ENCODE results near the gene KLHL29.

KLHL29 gene

DNA sequence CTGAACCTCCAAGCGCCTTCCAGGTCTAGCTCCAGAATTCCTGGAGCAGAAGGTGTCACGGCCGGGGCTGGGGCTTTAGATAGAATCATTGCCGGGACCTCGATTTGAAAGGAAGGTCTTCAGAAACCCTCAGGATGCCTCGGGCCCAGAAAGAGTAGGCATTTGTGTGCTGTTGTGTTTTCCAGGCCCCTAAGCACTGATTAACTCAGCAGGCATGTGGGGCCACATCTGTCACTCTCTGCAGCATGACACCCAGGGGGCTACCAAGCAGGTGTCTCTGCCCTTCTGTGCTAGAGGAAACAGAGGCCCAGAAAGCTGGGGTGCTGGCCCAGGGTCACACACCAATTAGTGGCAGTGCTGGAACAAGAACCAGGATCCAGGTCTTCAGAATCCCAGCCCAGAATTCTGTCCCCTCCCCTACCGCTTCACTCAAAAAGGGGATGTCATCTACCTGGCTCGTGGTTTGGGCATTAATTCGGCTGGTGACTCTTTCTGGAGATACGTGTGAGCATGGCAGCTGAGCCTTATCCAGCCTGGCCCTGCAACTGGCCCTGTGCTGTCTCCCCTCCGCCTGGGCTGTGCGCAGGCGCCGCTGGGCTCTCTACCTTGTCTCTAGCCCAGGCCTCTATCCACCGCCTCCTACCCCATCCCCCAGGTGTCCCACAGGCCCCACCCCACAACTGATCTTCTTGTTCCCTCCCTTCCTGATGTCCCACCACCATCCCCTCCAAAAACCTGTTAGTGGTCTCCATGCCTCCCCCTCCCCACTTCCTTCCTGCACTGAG lies 296.6 kb downstream of the KLHL29 start:
- no peak for DNase-seq (ENCODE audit: low read depth in 2 of 2)

DNA sequence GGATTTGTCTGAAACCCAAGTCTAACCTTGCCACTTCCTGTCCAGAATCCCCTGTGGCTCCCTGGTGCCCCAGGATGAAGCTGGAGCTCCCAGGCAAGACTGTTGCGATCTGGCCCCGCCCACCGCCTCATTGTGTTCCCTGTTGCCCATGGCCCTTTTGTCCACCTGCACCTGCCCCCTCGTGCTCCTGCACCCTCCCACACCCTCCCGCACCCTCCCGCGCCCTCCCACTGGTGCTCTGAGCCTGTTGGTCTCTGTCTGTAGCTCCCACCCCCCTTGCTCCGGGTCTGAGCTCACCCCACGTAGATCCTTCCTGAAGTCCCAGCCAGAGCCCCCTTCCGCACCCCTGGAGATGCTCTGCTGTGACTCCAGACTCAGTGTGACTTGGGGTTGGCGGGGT lies 297.5 kb downstream of the KLHL29 start:
- no peak for DNase-seq (ENCODE audit: low read depth in 2 of 2)

- DNase-seq (ENCODE audit: low read depth in 2 of 2): no peak
Observed at GRCh38 chr2:23683001-23683400, 298.0 kb downstream of the KLHL29 start.

- no peak for DNase-seq (ENCODE audit: low read depth in 2 of 2)
Observed at GRCh38 chr2:23684395-23685176, 299.6 kb downstream of the KLHL29 start.

DNA sequence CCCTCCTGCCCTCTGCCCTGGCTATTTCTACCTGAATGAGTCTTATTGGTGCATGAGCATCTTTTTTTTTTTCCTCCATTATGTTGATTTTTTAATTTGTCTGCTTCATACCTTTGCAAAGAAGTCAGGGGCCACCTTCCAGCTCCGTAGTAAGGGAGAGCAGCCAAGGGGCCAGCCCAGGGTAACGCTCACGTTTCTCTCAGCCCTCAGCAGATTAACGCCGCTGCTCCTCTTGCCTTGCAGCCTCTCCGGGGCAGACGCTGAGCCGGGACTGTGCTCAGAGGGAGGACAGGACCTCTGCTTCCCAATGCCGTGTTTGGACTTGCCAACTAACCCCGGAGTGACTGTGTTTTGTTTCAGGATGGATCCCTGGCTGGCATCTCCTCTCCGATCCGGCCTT lies 300.2 kb downstream of the KLHL29 start:
- DNase-seq (ENCODE audit: low read depth in 2 of 2): no peak

GRCh38 chr2:23685706-23686105 lies 300.7 kb downstream of the KLHL29 start:
- DNase-seq (ENCODE audit: low read depth in 2 of 2): no peak

- no peak for DNase-seq (ENCODE audit: low read depth in 2 of 2)
Observed at GRCh38 chr2:23686405-23687029, 301.5 kb downstream of the KLHL29 start.

- no peak for DNase-seq (ENCODE audit: low read depth in 2 of 2)
Observed at GRCh38 chr2:23687214-23687613, 302.2 kb downstream of the KLHL29 start.

DNA sequence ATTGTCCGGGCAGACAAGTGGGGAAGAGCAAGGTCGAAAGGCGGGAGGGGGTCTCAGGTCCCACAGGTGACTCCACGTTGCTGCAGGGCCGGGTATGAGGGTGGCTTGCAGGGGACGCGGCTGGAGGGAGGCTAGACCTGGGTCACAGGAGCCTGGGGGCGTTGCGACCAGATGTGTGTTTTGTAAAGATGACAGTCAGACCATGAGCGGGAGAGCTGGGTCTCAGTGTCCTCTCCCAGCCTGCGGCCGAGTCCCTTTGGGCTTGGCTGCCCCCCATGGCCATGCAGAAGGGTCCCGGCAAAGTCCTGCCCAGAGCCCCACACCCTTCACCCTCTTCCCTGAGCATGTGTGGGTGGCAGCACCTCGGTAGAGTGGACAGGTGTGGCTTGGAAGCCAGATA lies 302.7 kb downstream of the KLHL29 start:
- DNase-seq (ENCODE audit: low read depth in 2 of 2): no peak

DNA sequence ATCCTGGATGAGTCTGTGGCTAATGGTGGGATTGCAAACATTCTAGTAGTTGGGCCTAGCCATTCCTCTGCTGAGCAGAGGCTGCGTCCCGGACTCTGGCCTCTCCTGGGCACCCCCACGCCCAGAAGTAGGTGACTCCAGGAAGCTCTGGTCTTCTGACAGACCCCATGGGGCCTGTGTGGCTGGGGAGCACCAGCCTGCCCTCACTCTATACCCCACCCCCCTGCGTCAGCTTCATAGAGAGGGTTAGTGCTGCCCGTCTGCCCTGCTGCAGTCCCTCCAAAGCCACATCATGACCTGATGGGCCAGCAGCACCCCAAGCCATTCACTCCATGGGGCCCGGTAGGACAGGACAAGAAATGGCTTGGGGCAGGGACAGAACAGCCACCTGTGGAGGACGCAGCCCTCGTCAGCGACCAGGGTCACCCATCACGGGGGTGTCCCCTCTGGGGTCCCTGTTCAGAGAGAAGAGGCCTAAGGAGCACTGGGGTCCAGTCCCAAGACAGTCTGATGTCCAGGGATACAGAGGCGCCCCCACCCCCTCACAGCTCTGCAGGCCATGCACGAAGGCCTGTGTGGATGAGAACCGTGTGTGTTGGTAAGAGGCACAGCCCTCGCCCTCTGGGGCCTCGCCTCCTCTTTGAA lies 303.6 kb downstream of the KLHL29 start:
- DNase-seq (ENCODE audit: low read depth in 2 of 2): no peak

DNA sequence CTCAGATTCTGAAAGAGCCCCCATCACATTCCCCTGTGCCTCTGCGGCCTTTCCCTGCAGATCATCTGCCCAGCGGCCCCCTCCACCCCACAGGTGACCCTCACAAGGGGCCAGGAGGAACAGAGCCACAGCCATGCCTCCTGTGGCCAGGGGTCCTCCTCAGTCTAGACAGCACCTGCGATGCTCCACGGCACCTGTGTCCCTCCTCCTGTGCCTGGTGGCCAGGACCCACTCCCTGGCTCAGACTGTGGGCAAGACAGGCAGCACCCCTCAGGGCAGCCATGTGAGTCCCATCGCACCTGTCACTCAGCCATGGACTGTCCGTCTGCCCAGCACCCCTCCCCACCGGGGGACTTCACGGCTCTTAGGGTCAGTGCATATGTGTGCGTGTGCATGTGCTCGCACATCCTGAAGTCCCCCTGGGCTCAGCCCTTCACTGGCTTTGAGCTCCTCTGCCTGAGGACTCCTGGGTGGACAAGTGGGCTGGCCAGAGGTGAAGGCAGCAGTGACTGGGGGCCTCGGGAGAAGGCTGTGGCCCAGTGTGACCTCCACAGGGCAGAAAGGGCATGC lies 304.2 kb downstream of the KLHL29 start:
- DNase-seq (ENCODE audit: low read depth in 2 of 2): no peak

- DNase-seq (ENCODE audit: low read depth in 2 of 2): no peak
Observed at GRCh38 chr2:23689891-23690290, 304.9 kb downstream of the KLHL29 start.

GRCh38 chr2:23690421-23691105 lies 305.6 kb downstream of the KLHL29 start:
- no peak for DNase-seq (ENCODE audit: low read depth in 2 of 2)

DNA sequence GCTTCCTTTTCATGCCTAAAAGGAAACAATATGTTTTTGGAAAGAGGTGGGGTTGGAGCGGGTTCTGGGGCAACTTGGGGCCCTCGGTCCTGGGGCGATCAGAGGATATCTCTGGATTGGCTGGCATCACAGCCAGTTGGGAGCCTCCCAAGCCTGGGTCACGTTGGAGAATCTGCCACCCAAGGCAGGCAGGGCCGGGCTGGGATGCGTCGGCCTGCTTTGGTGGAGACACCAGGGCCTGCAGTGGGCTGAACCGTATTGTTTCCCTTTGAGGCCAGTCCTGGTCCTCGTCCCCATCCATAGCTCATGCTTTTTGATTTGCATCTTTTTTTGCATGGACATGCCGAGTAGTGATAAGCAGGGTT lies 306.1 kb downstream of the KLHL29 start:
- DNase-seq (ENCODE audit: low read depth in 2 of 2): no peak

- no peak for DNase-seq (ENCODE audit: low read depth in 2 of 2)
Observed at GRCh38 chr2:23691565-23691964, 306.6 kb downstream of the KLHL29 start.

- no peak for DNase-seq (ENCODE audit: low read depth in 2 of 2)
Observed at GRCh38 chr2:23692263-23692662, 307.3 kb downstream of the KLHL29 start.

DNA sequence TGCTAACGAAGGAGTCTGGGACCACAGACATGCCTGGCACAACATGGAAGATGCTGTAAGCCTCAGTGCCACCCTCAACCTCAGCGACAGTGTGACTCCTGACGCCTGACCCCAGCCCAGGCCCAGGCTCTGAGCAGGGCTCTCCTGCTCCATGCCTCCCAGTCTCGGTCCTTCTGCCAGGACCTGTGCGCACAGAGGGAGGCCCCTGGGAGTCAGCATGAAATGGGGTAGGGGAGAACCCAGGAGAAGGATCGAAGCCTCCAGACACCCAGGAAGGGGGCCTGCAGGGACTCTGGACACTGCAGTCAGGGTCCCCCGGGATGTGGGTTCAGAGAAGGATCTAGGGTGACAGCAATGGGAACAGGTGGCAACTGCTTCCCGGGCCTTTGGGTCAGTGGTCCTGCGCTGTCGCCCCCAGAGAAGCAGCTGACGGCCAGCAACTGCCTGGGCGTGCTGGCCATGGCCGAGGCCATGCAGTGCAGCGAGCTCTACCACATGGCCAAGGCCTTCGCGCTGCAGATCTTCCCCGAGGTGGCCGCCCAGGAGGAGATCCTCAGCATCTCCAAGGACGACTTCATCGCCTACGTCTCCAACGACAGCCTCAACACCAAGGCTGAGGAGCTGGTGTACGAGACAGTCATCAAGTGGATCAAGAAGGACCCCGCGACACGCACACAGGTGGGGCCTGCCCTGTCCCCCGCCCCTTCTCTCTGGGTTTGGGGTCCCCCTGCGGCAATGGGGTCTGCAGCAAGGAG lies 308.0 kb downstream of the KLHL29 start:
- no peak for DNase-seq (ENCODE audit: low read depth in 2 of 2)

GRCh38 chr2:23693606-23693951 lies 308.6 kb downstream of the KLHL29 start:
- no peak for DNase-seq (ENCODE audit: low read depth in 2 of 2)

DNA sequence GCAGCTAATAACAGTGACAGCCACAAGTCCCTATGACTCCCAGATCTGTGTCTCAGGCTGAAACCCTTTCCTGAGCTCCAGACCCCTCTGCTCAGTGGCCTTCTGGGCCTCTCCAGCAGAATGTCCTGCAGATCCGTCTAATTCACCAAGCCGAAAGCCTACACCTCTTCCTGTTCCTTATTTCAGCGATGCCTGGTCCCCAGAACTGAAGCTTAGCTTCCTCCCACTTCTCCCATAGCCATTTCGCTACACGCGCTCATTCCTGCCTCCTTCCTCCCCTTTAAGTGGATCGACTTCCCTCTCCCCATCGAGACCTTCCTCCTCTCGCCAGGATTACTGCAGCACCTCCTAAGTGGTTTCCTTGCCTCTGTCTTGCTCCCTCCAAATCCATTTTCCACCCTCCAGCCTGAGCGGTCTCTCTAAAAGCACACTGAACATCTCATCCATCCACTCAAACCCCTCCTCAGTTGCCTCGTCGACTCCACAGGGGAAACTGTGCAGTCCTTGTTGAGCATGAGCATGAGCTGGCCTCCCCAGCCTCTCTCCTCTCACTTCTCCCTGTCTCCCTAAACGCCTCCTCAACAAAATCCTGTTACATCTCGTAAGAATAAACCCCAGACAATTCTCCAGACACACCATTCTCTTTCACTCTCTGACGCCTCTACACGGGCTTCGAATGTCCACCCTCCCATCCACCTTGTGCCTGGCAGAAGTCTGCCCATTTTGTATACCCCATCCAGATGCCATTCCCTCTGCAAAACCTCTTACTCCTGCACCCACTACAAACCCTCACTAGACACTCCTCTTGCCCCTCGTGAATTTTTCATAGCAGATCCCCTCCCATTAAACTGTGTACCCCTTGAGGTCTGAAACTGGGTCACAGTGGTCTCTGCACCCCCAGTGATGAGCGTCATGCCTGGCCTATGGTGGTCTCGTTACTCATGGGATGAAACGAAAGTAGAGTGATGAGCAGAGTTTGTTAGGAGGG lies 309.4 kb downstream of the KLHL29 start:
- no peak for DNase-seq (ENCODE audit: low read depth in 2 of 2)

Measured in stimulated activated CD8-positive, alpha-beta memory T cell treated with anti-CD3 and anti-CD28 coated beads, Interleukin-15, amount 100 ng/mL, for 4 hours (primary cell).